Left renal pelvis (tissue), 4 donors: Measurements from ENCODE around the gene IQCK. TPM values are rescaled to one million over a fixed set of nuclear protein-coding genes. Genes with fewer than 3 reads are reported as not detected.

Experiments
- DNase-seq, 4 donors: peaks; one replicate each; pipeline ENCODE4 v3.0.0-alpha.2; 2013; ENCODE audit warnings: low read depth in 4 of 4, low spot score in 3 of 4
- polyA plus RNA-seq, 4 donors: library from polyadenylated mRNA; unstranded; fragments of 120-200 nt; gene quantifications; one replicate each; pipeline ENCODE4 v1.2.1, GENCODE V29; 2013; ENCODE audit not compliant: insufficient read length in 4 of 4

The IQCK gene
- polyA plus RNA-seq, 4 donors = 18.7 to 49.4 (median 45.0) TPM

GRCh38 chr16:19853742-19854542, 135.9 kb downstream of the IQCK start:
- peak in 1 of 4 donors; percentile 46 for DNase-seq

GRCh38 chr16:19854543-19854876, 136.4 kb downstream of the IQCK start:
- DNase-seq = no peak

GRCh38 chr16:19856120-19856519, 138.0 kb downstream of the IQCK start:
- no peak for DNase-seq

- DNase-seq = no peak
Measured at GRCh38 chr16:19857593-19858339, 139.7 kb downstream of the IQCK start.

- DNase-seq = no peak
Measured at GRCh38 chr16:19858340-19859018, 140.4 kb downstream of the IQCK start.

- no peak for DNase-seq
Measured at GRCh38 chr16:19859166-19859565, 141.1 kb downstream of the IQCK start.

GRCh38 chr16:19859603-19860002, 141.5 kb downstream of the IQCK start:
- DNase-seq = no peak

GRCh38 chr16:19860166-19861041, 142.3 kb downstream of the IQCK start:
- no peak for DNase-seq

GRCh38 chr16:19861133-19861532, 143.1 kb downstream of the IQCK start:
- DNase-seq = no peak

- DNase-seq = no peak
Measured at GRCh38 chr16:19861811-19862327, 143.8 kb downstream of the IQCK start.

GRCh38 chr16:19863990-19864389, 145.9 kb downstream of the IQCK start:
- DNase-seq = no peak

- no peak for DNase-seq
Measured at GRCh38 chr16:19864566-19864965, 146.5 kb downstream of the IQCK start.

GRCh38 chr16:19868421-19868820, 150.3 kb downstream of the IQCK start:
- no peak for DNase-seq

GRCh38 chr16:19871721-19872120, 153.7 kb downstream of the IQCK start:
- DNase-seq = no peak

GRCh38 chr16:19872179-19872863, 154.2 kb downstream of the IQCK start:
- DNase-seq = no peak

GRCh38 chr16:19872935-19873334, 154.9 kb downstream of the IQCK start:
- no peak for DNase-seq

- no peak for DNase-seq
Measured at GRCh38 chr16:19874026-19874425, 156.0 kb downstream of the IQCK start.

GRCh38 chr16:19874851-19875546, 156.9 kb downstream of the IQCK start:
- DNase-seq = no peak

GRCh38 chr16:19875900-19876299, 157.8 kb downstream of the IQCK start:
- DNase-seq = no peak
